NCI-H1436 treated with DMSO at 0.1 percent for 48 hours (cell line): Measurements from ENCODE around the gene DENND5B.
A peak's percentile ranks its signal among the peaks of the same experiment; 100 is the strongest.

Source experiments
- DNase-seq: peaks from one replicate; lab custom pipeline; 2025; lab: John Stamatoyannopoulos, UW

DENND5B gene

DNA sequence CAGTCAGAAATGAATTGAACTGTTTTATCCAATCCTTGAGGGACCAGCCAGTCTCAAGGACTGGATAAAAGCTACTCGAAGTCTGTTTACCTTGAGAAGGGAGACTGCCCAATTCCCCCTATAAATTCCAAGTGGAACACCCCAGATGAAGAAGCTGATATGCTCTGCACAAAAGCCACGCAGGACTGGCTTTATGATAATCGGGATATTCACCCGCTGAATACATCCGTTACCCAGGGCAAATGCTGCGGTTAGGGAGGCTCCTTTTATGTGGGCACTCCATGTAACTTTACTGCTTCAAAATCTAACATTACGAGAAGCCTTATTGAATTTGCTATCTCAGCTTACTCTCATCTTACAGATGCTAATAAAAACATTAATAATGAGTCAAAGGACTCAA, 119.1 kb downstream of the DENND5B start:
- DNase-seq, result no peak

DNA sequence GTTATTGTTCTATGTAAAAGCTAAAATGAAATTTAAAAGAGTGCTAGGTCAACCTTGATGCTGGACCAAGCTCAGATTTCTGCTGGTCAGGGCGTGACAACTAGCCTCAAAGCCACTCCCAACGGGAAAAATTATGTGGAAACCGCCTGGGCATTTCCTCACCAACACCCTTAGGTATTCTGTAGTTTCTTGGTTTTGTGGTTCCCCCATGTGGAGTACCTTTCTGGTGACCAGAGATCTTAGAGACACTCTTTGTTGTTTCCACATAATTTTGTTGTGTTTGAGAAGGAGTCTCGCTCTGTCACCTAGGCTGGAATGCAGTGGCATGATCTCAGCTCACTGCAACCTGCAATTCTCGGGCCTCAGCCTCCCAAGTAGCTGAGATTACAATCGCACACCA, 119.9 kb downstream of the DENND5B start:
- no peak for DNase-seq

DNA sequence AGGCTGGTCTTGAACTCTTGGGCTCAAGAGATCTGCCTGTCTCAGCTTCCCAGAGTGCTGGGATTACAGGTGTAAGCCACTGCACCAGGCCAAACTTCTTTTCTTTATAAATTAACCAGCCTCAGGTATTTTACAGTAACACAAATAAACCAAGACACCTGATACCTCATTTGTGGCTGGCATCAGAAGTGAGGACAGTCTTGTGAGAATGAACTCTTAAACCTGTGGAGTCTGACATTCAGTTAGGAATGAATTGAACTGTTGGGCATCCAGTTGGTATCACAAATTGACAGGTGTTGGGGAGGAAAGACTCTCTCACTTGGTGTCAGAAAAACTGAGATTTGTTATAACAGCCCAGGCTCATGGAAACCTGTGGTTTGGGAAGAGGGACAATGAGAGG, 120.5 kb downstream of the DENND5B start:
- no peak for DNase-seq

DNA sequence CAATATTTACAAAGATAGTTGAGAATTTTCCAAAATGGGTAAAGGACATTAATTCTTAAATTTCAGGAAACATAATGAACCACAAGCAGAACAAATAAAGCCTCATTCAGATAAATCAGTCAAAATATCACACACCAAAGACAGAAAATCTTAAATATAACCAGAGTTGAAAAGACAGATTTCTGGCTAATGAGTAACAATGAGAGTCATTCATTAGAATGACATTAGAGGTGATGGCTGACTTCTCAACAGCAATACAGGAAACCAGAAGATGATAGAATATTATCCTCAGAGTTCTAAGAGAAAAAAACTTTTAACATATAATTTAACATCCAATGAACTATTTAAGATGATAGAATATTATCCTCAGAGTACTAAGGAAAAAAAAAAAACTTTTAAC, 124.2 kb downstream of the DENND5B start:
- no peak for DNase-seq

- DNase-seq, result no peak
Observed at GRCh38 chr12:31465002-31465401, 125.9 kb downstream of the DENND5B start.

- no peak for DNase-seq
Observed at GRCh38 chr12:31460024-31460423, 130.9 kb downstream of the DENND5B start.

DNA sequence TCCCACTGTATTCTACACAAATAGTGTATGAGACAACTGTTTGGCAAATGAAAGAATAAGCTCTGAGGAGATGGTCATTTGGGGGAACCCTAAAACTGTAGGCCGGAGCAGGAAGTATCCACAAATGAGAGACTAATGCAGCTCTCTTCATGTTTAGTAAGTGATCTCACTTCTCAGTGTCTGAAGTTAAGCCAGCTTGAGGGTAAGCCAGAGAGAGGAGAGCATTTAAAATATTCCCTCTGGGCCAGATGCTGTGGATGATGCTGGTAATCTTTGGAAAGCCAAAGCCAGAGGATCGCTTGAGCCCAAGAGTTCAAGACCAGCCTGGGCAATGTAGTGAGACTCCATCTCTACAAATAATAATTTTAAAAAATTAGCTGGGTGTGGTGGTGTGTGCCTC, 134.4 kb downstream of the DENND5B start:
- DNase-seq, result no peak

DNA sequence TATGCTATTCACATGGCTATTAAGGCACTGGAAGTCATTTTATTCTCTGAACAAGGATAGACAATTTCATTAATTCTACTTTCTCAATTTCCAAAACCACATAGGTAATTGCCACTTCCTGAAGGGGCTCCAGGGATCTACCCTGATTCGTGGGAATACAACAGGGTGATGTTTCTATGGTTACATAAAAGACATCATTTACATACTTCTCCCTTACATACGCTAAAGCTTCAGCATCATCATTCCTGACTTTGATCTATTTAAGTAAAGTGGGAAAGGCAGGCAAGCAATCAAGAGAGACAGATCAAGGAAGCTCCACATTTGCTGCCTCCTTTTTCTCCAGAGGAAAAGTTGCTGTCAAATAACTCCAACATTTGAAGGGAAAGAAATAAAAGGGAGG, 146.2 kb downstream of the DENND5B start:
- peak; percentile 46 for DNase-seq

DNA sequence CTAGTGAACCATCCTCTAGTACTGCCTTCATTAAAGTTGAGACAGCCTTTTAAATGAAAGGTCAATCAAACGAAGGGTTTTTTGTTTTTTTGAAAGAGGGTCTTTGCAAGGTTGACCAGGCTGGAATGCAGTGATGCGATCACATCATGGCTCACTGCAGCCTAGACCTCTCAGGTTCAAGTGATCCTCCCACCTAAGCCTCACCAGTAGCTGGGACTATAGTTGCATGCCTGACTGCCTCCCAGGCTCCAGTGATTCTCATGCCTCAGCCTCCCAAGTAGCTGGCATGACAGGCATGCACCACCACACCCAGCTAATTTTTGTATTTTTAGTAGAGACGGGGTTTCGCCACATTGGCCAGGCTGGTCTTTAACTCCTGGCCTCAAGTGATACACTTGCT, 150.3 kb downstream of the DENND5B start:
- DNase-seq, result no peak

- DNase-seq, result no peak
Observed at GRCh38 chr12:31440134-31440533, 150.8 kb downstream of the DENND5B start.

GRCh38 chr12:31431721-31432240, 159.2 kb downstream of the DENND5B start:
- DNase-seq, result no peak

DNA sequence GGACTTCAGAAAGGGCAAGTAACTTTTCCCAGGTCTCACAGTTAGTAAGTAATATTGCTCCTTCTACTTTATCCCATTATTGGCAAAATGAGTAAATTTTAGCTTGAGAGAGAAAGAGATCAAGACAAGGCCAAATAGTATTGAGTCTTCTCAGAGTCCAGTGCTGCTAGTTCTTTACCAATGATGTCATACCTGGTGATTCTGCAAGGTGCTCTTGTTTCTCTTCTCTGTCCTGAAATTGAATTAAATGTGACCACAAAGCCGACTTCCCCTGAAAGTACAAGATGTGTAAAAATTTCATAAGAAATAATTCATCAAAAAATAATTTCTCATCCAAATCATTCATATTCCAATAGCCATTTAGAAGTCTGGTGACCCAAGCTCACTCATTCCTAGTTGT, 167.5 kb downstream of the DENND5B start:
- DNase-seq, result no peak

DNA sequence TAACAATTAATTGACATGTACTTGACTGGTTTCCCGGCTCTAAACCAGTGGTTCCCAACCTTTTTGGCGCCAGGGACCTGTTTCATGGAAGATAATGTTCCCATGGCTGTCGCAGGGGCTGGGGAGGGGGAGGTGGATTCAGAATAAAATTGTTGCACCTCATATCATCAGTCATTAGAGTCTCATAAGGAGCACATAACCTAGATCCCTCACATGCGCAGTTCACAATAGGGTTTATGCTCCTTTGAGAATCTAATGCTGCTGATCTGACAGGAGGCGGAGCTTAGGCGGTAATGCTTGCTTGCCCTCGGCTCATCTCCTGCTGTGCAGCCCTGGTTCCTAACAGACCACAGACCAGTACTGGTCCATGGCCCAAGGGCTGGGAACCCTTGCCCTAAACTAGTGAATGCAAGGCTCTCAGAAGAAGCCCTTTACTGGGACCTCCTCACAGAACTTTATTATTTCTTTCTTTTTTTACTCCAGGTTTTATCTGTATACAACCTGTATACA, 178.6 kb downstream of the DENND5B start:
- DNase-seq, result no peak

DNA sequence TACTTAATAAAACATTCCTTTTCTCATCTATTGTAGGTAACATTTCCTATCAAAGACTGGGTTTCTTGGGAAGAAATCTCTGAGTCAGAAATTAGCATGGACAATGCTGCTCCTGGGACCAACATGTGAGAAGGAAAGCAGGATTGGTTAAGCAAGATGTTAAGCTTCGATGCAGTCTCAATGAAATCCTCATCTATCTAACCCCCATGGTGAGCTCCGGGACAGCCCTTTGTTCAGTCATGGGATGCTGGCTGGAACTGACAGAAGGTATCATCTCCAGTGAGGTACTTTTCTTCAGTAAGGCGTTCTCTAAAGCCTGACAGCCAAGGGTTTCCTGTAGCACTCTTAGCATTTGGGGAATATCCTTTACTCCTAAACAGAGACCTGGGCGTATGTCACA, 182.2 kb downstream of the DENND5B start:
- DNase-seq, result no peak

DNA sequence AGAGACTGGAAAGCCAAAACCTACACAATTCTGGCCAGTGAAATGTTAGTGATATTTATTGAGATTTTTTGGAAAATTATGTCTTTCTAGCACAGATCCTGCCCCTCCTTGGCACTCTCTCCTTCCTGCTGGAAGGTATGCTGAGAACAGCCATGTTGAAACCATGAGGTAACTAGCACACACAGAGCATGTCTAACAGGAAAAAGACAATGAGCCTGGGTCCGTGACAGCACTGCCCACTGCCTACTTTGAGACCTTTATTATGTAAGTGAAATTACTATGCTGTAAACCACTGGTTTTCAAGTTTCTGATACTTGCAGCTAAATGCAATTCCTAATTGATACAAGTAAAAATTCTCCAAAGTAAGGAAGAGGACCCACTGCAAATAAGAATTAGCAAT, 183.4 kb downstream of the DENND5B start:
- no peak for DNase-seq

DNA sequence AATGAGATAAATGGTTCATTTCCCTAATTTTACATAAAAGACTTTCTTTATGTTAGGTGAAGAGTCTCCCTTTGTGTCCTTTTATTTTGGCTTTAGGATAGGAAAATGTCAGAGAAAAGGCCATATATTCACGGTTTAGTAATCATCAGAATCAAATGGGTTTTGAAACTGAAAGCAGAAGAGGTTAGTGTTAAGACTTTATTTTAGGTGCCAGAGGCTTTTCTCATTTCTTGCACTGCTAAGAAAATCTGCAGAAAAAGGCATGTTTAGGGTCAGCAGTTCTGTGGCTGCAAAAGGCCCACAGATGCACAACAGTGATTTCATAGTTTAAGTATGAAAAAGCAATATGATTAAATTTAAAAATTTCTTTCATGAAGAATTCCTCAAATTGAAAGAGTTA, 184.6 kb downstream of the DENND5B start:
- no peak for DNase-seq

DNA sequence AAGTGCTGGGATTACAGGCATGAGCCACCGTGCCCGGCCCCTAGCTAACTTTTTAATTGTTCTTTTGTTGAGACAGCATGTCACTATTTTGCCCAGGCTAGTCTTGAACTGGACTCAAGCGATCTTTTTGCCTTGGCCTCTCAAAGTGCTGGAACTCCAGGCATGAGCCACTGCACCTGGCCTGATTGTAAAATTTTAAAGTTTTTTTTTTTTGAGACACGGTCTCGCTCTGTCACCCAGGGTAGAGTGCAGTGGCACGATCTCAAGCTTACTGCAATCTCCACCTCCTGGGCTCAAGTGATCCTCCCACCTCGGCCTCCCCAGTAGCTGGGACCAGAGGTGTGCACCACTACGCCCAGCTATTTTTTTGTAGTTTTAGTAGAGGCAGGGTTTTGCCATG, 185.9 kb downstream of the DENND5B start:
- DNase-seq, result no peak

GRCh38 chr12:31403099-31403607, 187.8 kb downstream of the DENND5B start:
- DNase-seq, result peak; percentile 31

GRCh38 chr12:31393004-31393550, 197.9 kb downstream of the DENND5B start:
- no peak for DNase-seq

DNA sequence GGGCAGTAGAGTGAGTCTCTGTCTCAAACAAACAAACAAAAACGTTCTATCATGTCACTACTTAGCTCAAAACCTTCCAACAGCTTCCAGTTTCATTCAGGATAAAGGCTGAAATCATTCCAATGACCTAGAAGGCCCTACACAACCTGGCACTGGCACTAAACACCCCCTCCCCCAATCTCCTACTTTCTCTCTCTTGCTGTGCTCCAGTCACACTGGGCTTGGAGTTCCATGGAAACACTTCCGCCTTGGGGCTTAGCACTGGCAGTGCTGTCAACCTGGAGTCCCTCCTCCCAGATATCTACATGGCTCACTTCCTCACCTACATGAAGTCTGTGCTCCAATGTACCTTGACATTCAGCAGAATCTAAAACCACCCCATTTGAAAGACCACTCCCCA, 199.9 kb downstream of the DENND5B start:
- no peak for DNase-seq

GRCh38 chr12:31388713-31389112, 202.2 kb downstream of the DENND5B start:
- no peak for DNase-seq

- DNase-seq, result no peak
Observed at GRCh38 chr12:31387466-31387865, 203.5 kb downstream of the DENND5B start.

DNA sequence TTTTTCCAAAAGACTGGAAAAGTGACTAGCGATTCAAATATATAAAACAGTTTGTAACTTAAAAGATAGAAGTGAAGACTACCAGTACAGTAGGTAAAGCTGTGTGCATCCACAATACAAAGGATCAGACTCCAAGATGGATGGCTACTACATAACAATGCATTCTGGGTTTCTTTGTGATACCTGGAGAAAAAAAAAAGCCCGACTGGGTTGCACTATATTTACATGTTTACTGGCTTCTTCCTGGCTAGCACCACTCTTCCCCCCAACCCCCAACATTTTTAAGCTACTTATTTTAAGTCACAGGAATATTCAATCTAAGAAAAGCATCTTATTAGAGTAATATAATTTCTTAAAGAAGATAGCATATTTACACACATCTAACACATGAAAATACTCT, 203.9 kb downstream of the DENND5B start:
- no peak for DNase-seq

GRCh38 chr12:31386364-31386777, 204.6 kb downstream of the DENND5B start:
- no peak for DNase-seq
